ENCODE results near the gene MINDY4B.

MINDY4B gene

DNA sequence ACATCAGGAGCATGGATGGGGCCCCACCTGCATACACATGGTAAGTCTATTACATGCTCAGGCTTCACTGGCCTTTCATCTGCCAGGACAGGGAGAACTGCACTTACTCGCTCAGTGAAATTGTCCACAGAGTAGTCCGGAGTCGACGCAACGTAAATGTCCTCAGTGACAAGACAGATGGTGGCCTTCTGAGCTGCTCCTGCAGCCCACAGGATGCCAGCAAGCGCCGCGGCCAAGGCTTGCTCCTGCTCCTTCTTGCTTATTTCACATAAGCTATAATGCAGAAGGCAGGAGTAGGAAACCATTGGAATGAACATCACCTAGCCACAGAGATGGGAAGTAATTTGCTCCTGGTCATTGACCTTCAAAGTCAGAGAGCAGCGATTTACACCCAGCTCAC, 14.4 kb downstream of the MINDY4B start:
- H3K4me3 ChIP-seq (ENCODE audit: control insufficient read depth, low read depth, low read length): no peak overlapping the region
- no peak for DNase-seq (ENCODE audit: low read depth)

GRCh38 chr3:150890295-150890694, 14.9 kb downstream of the MINDY4B start:
- TF ChIP-seq, protein P1, sequence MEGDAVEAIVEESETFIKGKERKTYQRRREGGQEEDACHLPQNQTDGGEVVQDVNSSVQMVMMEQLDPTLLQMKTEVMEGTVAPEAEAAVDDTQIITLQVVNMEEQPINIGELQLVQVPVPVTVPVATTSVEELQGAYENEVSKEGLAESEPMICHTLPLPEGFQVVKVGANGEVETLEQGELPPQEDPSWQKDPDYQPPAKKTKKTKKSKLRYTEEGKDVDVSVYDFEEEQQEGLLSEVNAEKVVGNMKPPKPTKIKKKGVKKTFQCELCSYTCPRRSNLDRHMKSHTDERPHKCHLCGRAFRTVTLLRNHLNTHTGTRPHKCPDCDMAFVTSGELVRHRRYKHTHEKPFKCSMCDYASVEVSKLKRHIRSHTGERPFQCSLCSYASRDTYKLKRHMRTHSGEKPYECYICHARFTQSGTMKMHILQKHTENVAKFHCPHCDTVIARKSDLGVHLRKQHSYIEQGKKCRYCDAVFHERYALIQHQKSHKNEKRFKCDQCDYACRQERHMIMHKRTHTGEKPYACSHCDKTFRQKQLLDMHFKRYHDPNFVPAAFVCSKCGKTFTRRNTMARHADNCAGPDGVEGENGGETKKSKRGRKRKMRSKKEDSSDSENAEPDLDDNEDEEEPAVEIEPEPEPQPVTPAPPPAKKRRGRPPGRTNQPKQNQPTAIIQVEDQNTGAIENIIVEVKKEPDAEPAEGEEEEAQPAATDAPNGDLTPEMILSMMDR (IDR thresholded peaks at IDR 0.05; ENCODE audit: control insufficient read depth, insufficient read depth, low read depth, low read length, missing control alignments): no peak
- DNase-seq (ENCODE audit: low read depth): peak; percentile 31
- H3K4me3 ChIP-seq (ENCODE audit: control insufficient read depth, low read depth, low read length): no peak overlapping the region

More for the DNA sequence above, 14.4 kb downstream of the MINDY4B start:
- TF ChIP-seq, protein P1 (IDR thresholded peaks at IDR 0.05; ENCODE audit: control insufficient read depth, insufficient read depth, low read depth, low read length, missing control alignments): no peak

DNA sequence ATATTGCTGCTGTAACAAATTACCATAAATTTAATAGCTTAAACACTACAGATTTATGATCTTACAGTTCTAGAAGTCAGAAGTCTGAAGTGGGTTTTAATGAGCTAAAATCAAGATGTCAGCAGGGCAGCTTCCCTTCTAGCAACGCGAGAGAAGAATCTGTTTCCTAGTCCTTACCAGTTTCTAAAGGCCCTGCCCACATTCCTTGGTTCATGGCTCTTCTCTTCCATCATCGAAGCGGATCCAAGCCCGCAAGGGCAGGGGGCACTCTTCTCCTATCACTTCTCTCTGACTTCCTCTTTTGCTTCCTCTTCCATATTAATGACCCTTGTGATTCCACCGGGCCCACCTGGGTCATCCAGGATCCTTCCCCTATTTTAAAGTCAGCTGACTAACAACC, 16.1 kb downstream of the MINDY4B start:
- no peak overlapping the region for H3K4me3 ChIP-seq (ENCODE audit: control insufficient read depth, low read depth, low read length)
- no peak for DNase-seq (ENCODE audit: low read depth)
- TF ChIP-seq, protein P1 (IDR thresholded peaks at IDR 0.05; ENCODE audit: control insufficient read depth, insufficient read depth, low read depth, low read length, missing control alignments): no peak

DNA sequence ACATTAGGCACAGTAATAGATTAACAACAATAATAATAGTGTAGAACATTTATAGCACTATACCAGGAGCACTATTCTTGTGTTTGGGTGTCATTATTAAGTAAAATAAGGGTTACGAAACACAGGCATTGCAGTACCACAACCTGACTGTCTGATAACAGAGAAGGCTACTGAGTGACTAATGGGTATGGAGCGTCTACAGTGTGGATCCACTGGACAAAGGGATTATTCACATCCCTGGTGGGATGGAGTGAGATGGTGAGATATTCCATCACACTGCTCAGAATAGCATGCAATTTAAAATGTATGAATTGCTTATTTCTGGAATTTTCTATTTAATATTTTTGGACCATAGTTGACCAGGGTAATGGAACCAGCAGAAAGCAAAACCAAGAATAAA, 18.2 kb downstream of the MINDY4B start:
- no peak overlapping the region for H3K4me3 ChIP-seq (ENCODE audit: control insufficient read depth, low read depth, low read length)
- TF ChIP-seq, protein P1 (IDR thresholded peaks at IDR 0.05; ENCODE audit: control insufficient read depth, insufficient read depth, low read depth, low read length, missing control alignments): no peak
- DNase-seq (ENCODE audit: low read depth): no peak

- H3K4me3 ChIP-seq (ENCODE audit: control insufficient read depth, low read depth, low read length): no peak overlapping the region
- DNase-seq (ENCODE audit: low read depth): no peak
- TF ChIP-seq, protein P1 (IDR thresholded peaks at IDR 0.05; ENCODE audit: control insufficient read depth, insufficient read depth, low read depth, low read length, missing control alignments): no peak
These were observed 19.7 kb downstream of the MINDY4B start for GRCh38 chr3:150885535-150885934.

DNA sequence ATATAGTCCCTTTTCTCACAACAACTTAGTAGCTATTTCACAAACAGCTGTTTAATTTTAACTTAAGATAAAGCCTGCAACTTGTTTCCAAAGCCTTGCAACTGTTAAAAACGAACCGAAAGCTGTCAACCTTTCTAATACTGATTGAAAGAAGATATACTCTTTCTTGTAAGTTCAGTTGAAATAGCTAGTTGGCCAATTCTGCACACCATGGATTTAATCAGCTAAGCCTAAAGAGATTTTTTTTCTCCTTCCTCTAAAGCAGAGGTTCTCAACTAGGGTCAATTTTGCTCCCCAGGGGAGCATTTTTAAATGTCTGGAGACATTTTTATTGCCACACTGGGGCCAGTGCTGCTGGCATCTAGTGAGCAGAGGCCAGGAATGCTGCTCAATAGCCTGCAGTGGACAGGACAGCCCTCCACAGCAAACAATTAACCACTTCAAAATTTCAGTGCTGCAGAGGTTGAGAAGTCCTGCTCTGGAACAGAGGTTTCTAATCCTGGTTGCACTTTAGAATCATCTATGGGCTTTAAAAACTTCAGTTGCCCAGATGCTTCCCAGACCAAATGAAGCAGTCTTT, 26.2 kb downstream of the MINDY4B start:
- no peak overlapping the region for H3K4me3 ChIP-seq (ENCODE audit: control insufficient read depth, low read depth, low read length)
- TF ChIP-seq, protein P1 (IDR thresholded peaks at IDR 0.05; ENCODE audit: control insufficient read depth, insufficient read depth, low read depth, low read length, missing control alignments): no peak
- no peak for DNase-seq (ENCODE audit: low read depth)

DNA sequence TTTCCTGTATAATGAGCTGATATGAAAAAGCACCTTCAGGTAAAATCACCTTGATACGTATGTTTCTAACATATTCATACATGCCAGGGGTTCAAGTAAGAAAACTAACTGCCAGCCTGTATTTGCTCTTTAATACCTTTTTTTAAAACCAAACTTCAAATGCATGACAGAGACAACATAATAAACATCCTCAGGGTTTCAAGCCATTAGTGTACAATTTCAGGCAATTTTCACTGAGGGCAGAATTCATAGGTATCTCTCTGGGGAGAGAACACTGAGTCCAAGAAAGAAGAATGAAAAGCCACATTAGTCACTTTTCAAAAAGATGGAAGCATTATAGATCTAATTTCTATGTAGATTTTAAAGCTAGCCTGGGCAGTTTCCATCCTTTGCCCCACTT, 26.9 kb downstream of the MINDY4B start:
- no peak for DNase-seq (ENCODE audit: low read depth)
- TF ChIP-seq, protein P1 (IDR thresholded peaks at IDR 0.05; ENCODE audit: control insufficient read depth, insufficient read depth, low read depth, low read length, missing control alignments): no peak
- no peak overlapping the region for H3K4me3 ChIP-seq (ENCODE audit: control insufficient read depth, low read depth, low read length)

Data from AG09309 (cell line).